ENCODE measurements around the gene LIPE.
A peak's percentile ranks its signal among the peaks of the same experiment; 100 is the strongest.

LIPE gene

GRCh38 chr19:42420055-42420544 lies 7.1 kb downstream of the LIPE start:
- peak; percentile 59 to 76 (median 66) for DNase-seq (ENCODE audit: low read depth in 2 of 3, low spot score in 1 of 3)

- DNase-seq (ENCODE audit: low read depth in 2 of 3, low spot score in 1 of 3) = no peak
Observed at GRCh38 chr19:42419309-42419708, 7.9 kb downstream of the LIPE start.

GRCh38 chr19:42412661-42413076 lies 14.5 kb downstream of the LIPE start:
- no peak for DNase-seq (ENCODE audit: low read depth in 2 of 3, low spot score in 1 of 3)

DNA sequence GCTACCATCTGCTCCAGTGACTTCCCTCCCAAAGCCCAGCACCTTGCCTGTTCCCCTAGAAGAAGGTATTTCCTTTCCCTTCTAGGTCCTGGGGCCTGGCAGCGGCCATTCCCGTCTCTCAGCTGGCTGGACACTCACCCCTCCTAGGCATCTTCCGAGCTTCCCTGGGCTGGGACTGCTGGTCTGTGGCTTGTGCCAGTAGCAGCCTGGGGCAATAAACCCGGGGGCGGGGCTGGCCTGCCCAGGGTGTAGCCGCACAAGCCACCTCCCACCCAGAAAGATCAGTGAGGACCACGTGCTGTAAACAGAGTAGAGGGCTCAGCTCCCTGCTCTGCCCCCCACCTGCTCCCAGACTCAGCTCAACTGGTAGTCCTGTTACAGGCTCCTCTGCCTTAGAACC lies 15.0 kb downstream of the LIPE start:
- DNase-seq (ENCODE audit: low read depth in 2 of 3, low spot score in 1 of 3) = no peak

DNA sequence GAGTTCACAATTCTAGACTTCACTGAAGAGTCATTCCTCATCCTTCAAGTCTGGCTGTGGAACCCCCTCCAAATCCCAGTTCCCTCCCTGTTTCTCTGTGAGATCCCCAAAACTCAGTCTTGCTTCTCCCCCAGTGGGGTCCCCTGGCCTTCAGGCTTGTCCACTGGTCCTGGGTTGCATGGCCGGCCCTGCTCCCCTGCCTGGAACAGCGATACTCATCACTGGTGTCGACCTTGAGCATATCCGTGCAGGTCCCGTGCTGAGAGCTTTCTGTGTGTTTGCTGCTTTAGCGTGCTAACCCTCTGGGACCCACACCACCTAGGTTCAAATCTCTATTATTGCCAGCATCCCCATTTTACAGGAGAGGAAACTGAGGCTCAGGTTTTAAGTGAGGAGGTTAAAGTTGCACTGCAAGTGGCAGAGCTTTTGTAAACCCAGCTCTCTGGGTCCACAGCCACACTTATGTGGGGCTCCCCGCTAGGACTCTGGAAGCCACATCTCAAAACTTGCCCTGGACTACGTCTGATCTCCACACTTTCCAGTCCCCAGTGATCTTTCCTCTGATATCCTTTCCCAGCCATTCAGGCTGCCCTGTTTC lies 15.5 kb downstream of the LIPE start:
- DNase-seq (ENCODE audit: low read depth in 2 of 3, low spot score in 1 of 3) = no peak

GRCh38 chr19:42410371-42410770 lies 16.8 kb downstream of the LIPE start:
- no peak for DNase-seq (ENCODE audit: low read depth in 2 of 3, low spot score in 1 of 3)

GRCh38 chr19:42409477-42409876 lies 17.7 kb downstream of the LIPE start:
- no peak for DNase-seq (ENCODE audit: low read depth in 2 of 3, low spot score in 1 of 3)

- DNase-seq (ENCODE audit: low read depth in 2 of 3, low spot score in 1 of 3) = no peak
Observed at GRCh38 chr19:42407816-42408175, 19.4 kb downstream of the LIPE start.

DNA sequence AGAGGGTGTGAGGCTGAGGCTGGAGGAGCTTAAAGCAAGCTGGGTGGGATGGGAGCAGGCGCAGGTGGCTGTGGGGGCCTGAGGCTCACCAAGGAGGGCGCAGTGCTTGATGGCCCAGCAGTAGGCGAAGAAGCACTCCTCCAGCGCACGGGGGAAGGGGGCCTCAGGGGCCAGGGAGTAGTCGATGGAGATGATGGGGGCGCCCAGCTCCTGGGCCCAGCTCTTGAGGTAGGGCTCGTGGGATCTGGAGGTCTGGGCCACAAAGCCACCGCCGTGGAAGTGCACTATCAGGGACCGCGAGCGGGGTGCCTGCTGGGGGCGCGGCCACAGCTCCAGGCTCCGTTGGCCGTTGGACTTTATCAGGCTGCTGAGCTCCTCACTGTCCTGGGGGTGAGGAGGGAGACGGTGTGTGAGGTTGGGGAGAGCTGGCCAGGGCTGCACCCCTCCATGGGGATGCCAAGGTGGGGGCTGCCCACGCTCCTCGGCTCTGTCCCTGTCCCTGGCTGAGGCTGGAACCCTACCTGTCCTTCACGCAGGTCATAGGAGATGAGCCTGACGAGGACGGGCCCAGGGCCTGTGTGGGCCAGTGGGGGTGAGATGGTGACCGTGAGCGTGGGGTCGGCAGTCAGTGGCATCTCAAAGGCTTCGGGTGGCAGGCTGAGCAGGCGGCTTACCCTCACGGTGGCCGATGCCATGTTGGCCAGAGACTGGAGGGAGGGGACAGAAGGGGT lies 19.9 kb downstream of the LIPE start:
- no peak for DNase-seq (ENCODE audit: low read depth in 2 of 3, low spot score in 1 of 3)

DNA sequence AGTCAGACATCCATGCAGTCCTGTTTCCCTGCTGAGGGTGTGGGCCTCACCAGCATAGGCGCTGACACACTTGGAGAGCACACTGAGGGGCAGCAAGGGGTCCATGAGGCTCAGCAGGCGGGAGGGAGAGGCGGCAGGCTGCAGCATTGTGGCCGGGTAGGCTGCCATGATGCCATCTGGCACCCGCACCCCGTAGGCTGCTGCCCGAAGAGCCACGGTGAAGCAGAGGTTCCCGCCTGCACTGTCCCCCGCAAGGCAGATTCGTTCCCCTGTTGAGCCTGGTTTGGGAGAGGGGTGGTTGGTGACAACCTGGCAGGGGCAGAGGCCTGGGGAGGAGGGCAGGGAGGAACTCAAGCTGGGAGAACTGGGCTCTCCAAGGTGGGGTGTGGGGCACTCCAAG lies 21.1 kb downstream of the LIPE start:
- no peak for DNase-seq (ENCODE audit: low read depth in 2 of 3, low spot score in 1 of 3)

DNA sequence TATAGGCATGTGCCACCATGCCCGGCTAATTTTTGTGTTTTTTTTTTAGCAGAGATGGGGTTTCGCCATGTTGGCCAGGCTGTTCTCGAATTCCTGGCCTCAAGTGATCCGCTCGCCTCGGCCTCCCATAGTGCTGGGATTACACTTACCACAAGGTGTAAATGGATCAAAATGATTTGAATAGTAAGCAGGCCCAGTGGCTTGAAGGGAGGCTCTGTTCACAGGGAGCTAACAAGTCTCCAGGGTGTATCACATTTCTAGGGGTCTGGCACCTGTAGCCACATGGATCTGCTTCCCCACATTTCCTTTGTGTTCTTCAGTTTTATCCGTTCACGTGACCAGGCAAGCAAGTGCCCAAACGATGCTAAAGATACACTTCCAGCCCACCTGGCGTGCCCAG lies 23.6 kb downstream of the LIPE start:
- no peak for DNase-seq (ENCODE audit: low read depth in 2 of 3, low spot score in 1 of 3)

DNA sequence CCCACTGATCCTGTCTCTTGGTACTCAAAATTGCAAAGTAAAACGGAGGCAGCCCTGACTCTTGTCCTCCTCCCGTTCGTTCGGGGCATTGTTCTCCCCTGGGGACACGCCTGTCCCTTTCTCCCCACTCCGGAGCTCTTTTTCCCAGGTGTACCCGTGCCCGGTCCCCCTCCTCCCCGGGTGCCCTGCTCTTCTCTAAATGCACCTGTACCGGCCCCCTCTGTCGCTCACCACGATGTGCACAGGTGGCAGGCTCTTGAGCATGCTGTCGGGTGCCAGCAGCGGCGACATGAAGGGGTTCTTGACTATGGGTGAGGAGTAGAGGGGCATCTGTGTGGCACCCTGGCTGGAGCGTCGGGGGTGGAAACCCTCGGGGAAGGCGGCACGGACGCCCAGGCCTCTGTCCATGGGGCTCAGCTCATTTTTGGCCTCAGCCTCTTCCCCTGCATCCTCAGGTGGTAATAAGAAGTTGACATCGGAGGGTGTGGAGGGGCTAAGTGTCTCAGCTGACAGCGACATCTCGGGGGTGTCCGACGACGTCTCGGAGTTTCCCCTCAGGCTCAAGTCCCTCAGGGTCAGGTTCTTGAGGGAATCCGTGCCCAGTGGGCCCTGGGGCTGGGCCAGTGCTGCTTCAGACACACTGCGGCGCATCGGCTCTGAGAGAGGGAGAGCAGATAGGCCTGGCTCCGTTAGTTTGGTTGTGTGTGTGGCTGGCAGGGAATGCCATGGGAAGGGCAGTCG lies 24.6 kb downstream of the LIPE start:
- DNase-seq (ENCODE audit: low read depth in 2 of 3, low spot score in 1 of 3) = no peak

DNA sequence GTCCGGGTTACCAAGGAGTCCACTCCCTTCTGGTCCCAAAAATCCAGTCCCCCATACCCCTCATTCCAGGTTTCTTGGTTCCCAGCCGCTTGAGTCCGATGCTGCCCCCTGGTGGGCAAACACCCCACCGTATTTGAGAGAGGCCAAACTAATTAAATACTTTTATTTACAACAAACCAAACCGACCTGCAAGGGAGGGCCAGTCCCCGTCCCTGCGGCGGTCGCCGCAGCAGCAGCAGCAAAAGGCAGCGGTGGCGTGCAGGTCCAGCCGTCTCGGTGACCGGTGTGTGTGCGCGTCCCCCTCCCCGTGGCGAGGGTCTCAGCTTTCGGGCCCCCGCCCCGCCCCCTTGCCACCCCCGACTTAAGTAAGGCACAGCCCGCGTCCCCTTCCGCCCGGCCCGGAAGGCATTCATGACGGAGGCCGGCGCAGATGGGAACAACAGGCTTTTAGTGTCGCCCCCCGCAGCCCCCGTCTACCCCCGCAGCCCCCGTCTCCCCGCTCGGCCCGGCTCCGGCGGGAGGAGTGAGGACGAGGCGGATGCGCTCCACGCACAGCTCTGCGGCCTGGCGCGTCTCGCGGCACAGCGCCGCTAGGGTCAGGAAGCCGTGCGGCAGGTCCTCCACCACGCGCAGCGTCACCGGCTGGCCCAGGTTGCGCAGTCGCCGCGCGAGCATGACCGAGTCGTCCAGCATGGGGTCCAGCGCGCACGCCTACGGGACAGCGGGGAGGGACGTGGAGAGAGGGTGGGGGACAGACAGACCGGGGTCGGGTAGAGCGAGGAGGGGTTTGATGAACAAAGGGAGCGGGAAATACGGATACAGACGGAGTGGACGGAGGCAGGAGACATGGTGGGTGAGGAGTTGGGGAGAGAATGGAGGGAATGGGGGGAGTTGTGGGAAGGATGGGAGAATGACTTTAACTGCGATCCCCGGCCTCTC lies 25.6 kb downstream of the LIPE start:
- peak; percentile 50 to 72 (median 67) for DNase-seq (ENCODE audit: low read depth in 2 of 3, low spot score in 1 of 3)

- no peak for DNase-seq (ENCODE audit: low read depth in 2 of 3, low spot score in 1 of 3)
Observed at GRCh38 chr19:42400404-42400803, 26.8 kb downstream of the LIPE start.

DNA sequence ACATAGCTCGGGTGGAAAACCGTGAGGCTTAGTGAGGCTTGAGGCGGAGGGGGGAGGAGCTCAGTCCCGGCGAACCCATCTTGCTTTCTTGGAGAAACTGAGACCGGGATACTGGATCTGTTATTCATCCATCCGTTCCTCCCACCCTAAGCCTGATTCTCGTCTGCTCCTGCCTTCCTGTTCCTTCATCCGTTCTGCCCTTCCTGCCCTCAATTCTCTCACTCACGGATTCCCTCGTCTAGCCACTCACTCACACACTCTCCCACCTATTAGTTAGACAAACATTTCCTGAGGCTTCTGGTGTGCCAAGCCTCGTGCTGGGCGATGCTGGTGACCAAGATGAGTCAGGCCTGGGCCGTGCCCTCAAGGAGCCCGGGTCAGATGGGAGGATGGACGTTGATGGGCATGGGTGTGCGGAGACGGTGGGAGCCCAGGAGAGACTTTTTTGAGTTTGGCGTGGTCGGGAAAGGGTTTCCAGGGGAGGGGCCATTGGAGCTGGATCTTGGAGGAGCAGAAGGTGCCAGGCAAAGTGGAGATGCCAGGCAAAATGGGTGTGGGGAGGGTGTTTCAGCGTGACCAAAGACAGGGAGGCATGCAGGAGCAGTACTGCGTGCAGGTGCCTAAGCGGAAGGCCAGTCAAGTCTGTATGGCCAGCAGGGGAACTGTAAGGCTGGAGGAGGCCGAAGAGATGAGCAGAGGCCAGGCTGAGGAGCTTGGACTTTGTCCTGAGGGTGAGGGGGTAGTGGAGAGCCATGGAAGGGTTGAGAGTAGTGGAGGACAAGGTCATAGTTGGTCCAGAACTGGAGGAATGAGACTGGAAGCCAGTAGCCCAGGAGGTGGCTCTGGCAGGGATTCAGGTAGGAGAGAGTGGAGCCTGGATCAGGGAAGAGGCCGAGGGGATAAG lies 29.7 kb downstream of the LIPE start:
- DNase-seq (ENCODE audit: low read depth in 2 of 3, low spot score in 1 of 3) = no peak

DNA sequence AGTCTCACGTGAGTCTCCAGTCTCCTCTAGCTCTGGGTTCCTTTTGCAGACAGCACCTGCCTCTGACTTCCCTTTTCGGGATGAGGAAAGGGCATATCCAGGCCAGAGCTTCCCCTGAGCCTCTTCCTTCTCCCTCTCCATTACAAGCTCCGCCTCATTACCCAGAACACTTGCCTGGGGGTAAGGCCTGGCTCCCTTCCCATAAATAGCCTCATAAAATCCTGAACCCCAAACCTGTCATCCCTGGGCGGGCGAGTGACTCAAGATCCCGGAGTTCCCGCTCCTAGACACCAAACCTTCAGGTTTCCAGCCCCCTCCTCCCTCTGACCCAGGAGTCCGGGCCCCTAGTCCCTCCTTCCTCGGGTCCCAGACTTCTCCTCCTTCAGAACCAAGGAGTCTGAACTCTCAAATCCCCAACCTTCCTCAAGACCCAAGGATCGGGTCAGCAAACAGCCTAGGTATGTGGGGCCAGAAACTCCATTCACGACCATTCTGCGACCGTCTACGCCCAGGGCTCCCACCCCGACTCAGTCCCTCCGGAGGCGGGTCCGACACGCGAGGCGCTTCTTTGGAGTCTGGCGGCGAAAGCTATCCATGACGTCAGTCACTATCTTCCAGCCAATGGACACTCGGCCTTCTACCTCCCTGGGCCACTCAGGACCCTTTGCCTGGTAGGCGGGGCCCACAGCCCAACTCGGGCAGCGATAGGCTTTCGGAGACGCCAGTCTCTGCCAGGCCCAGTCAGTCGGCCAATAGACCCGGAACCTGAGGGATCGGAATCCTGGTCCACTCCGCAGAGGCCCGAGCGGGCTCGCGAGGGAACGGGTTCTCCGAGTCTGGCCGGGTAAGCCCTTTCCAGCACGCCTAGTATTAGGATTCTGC lies 30.6 kb downstream of the LIPE start:
- peak; percentile 95 to 99 (median 98) for DNase-seq (ENCODE audit: low read depth in 2 of 3, low spot score in 1 of 3)

GRCh38 chr19:42394751-42395150 lies 32.4 kb downstream of the LIPE start:
- DNase-seq (ENCODE audit: low read depth in 2 of 3, low spot score in 1 of 3) = no peak

- DNase-seq (ENCODE audit: low read depth in 2 of 3, low spot score in 1 of 3) = no peak
Observed at GRCh38 chr19:42392165-42392564, 35.0 kb downstream of the LIPE start.

DNA sequence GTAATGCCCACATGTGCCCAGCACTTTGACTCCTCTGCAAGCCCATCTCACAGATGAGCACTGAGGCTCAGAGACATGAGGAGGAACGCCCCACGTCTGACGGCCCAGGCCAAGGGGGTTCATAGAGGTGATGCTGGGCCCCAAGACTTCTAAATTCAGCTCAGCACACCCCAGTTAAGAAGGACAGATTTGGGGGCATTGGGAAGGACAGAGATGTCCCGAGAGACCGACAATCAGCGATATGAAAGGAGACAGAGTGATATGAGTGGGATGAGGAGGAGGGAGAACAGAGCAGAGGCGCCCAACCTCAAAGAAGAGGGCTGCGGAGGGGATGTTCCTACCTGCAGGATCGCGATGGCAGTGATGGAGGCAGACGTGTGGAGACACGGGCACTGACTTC lies 37.3 kb downstream of the LIPE start, which contains the start of gene CNFN:
Gene CNFN, minus strand, starts transcription at position 399 of the 400 bp plus-strand sequence. CDS start 1,260 bp downstream, outside the sequence.
- DNase-seq (ENCODE audit: low read depth in 2 of 3, low spot score in 1 of 3) = no peak
